Left ventricle myocardium inferior (tissue), 1 donor: ENCODE data around the gene CDH26. TPM values are rescaled to one million over a fixed set of nuclear protein-coding genes. Genes with fewer than 3 reads are reported as not detected.
A peak's percentile ranks its signal among the peaks of the same experiment; 100 is the strongest.

Source experiments
- DNase-seq: peaks from one replicate; pipeline ENCODE4 v3.0.0-alpha.2; 2020
- H3K27ac ChIP-seq: fragments of 200-600 bp; replicated peaks from 2 replicates; pipeline ENCODE4 v1.8.0; 2021
- H3K27me3 ChIP-seq: fragments of 200-600 bp; 2 replicates; pipeline ENCODE4 v1.8.0; 2021; ENCODE audit warnings: low read depth
- H3K36me3 ChIP-seq: fragments of 200-600 bp; 2 replicates; pipeline ENCODE4 v1.8.0; 2021
- H3K4me1 ChIP-seq: fragments of 200-600 bp; 2 replicates; pipeline ENCODE4 v1.8.0; 2021
- H3K4me3 ChIP-seq: fragments of 200-600 bp; 2 replicates; pipeline ENCODE4 v1.8.0; 2021; ENCODE audit warnings: mild to moderate bottlenecking, moderate library complexity
- H3K9me3 ChIP-seq: fragments of 200-600 bp; replicated peaks from 2 replicates; pipeline ENCODE4 v1.8.0; 2021
- intact Hi-C: fragments of 100-400 bp; cut with micrococcal nuclease; formaldehyde crosslinking; loops from one replicate; pipeline ENCODE4 v1.11.0; 2022
- total RNA-seq: library from RNA; stranded (reverse); fragmentation: NEBNext Ultra II Directional; extraction: Animal tissue kit (Norgen Biotek cat#: 25700); gene quantifications from one replicate; pipeline ENCODE4 v1.2.1, GENCODE V29; 2021
- TF ChIP-seq, protein P1 (sequence below): fragments of 200-600 bp; IDR thresholded peaks from 2 replicates; pipeline ENCODE4 v1.8.0; 2021; ENCODE audit warnings: antibody characterized with exemption, mild to moderate bottlenecking, borderline replicate concordance
- donor health status: DM: no; HTN: yes; CAD: no; lungs with severe emphysema.

Gene CDH26
- total RNA-seq, 1 donor from 2014 or later: 1.3 TPM

- intact Hi-C loops: no loop called here
- DNase-seq: no peak
- H3K4me1 ChIP-seq: peaks cover 33% of the 10 kb centered on the region
- H3K27ac ChIP-seq: peak overlapping the region; percentile 23
- no peaks in the 10 kb centered on the region for H3K36me3 ChIP-seq
- no peaks in the 10 kb centered on the region for H3K9me3 ChIP-seq
- peaks cover 9% of the 10 kb centered on the region for H3K27me3 ChIP-seq
- TF ChIP-seq, protein P1, sequence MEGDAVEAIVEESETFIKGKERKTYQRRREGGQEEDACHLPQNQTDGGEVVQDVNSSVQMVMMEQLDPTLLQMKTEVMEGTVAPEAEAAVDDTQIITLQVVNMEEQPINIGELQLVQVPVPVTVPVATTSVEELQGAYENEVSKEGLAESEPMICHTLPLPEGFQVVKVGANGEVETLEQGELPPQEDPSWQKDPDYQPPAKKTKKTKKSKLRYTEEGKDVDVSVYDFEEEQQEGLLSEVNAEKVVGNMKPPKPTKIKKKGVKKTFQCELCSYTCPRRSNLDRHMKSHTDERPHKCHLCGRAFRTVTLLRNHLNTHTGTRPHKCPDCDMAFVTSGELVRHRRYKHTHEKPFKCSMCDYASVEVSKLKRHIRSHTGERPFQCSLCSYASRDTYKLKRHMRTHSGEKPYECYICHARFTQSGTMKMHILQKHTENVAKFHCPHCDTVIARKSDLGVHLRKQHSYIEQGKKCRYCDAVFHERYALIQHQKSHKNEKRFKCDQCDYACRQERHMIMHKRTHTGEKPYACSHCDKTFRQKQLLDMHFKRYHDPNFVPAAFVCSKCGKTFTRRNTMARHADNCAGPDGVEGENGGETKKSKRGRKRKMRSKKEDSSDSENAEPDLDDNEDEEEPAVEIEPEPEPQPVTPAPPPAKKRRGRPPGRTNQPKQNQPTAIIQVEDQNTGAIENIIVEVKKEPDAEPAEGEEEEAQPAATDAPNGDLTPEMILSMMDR: no peak
- no peak overlapping the region for H3K4me3 ChIP-seq
Measured at GRCh38 chr20:60063048-60063451, 104.8 kb downstream of the CDH26 start.

DNA sequence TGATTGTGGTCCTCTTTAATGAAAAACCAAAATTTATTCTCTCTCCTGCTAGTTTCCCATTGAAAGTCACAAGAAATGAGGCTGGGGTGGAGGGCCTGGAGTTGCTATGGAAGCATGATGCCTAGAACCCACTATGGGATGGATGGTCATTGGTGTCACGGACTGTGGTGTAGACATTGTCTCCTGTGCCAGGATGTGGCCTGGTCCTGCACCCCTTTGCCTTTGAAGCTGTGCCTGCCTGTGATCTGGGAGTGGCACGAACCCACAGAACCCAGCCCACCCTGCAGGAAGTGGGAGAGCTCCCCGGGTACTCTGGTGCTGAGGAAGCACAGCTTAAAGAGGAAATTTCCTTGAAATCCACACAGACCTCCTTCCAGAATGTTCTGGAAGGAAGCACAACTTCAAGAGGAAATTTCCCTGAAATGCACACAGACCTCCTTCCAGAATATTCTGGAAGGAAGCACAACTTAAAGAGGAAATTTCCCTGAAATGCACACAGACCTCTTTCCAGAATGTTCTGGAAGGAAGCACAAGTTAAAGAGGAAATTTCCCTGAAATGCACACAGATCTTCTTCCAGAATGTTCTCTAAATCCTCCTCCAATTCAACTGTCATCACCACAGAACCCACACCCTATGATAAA, 105.6 kb downstream of the CDH26 start:
- no peak overlapping the region for H3K4me3 ChIP-seq
- peak overlapping the region; percentile 16 for H3K27ac ChIP-seq
- peaks cover 13% of the 10 kb centered on the region for H3K27me3 ChIP-seq
- intact Hi-C loops: no loop called here
- no peaks in the 10 kb centered on the region for H3K36me3 ChIP-seq
- TF ChIP-seq, protein P1: no peak
- DNase-seq: no peak
- peaks cover 25% of the 10 kb centered on the region for H3K4me1 ChIP-seq
- no peaks in the 10 kb centered on the region for H3K9me3 ChIP-seq

Other genes with a start within 250 kb of the CDH26 start
- 1.0 TPM for gene SYCP2, start 24.8 kb upstream of the CDH26 start, total RNA-seq
- 11.4 TPM for gene PPP1R3D, start 18.1 kb upstream of the CDH26 start, total RNA-seq
- 37.4 TPM for gene FAM217B, start 18.0 kb upstream of the CDH26 start, total RNA-seq